ENCODE measurements around the gene REV1. TPM values are rescaled to one million over a fixed set of nuclear protein-coding genes. Genes with fewer than 3 reads are reported as not detected.

REV1 gene
- polyA plus RNA-seq, 1 donor, result 85.5 TPM

DNA sequence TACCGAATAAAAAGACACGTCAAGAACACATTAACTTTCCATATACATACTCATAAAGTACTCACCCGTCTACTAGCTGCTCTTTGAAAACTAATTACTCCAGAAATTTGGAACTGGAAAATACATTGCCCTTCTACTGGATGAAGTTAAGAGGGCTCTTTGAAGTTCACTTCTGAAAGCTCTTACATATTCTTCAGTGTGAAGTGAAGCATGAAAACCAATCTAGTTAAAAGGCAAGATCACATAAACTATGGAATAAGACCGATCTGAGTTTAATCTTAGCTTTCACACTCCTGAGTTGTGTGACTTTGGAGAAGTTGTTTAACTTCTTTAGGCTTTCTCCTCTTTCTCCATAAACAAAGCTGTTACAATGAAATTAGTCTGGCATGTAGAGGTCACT lies 38.5 kb downstream of the REV1 start:
- peak; percentile 14 for DNase-seq

DNA sequence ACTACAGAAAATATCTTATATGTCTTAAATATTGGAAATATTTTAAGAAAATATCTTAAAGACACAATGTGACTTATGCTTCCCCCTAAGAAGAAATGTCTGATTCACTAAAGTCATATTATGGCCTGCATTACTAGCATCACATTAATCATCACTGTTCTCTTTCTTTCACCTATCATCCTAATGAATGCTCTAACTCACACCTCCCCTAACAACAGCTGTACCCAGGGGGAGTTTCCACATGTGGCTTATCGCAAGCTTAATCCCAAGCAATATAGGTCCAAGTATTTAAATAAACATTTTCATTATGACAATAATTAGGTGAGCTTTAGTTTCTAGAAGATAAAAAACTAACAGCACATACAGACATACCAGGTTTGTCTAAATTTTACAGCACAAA lies 39.6 kb downstream of the REV1 start:
- DNase-seq, result no peak

DNA sequence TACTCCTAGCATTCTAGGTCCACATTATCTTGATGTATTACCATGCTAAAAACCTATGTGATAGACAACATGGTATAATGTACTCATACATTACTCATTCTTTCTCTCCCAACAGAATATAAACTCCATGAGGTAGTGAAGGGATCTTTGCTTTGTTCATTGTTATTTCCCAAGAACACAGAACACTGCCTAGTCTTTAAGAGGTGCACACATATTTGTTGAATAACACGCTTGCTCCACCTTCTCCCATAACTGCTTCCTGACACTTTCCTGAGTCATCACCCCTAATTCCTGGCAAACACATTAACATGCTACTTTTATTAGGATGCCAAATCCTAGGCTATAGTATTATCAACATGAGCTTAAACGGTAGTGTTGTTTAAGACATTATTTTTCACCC lies 41.3 kb downstream of the REV1 start:
- no peak for DNase-seq

DNA sequence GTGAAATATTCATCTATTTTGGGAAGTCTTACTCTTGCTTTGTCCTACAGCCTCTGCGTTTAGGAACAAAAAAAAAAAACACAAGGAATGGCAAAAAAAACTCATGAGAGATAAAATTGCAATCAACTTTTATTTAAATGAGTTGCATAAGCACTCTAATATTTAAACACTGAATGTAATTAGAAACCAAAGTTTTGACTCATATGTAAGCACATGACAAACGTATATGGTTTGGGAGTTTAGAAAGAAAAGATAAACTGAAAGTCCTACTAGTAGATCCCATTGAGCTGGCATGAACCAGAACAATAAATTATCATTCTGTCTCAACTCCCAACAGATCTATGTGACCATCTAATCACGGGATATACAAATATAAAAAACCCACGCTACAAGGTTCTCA lies 44.8 kb downstream of the REV1 start:
- DNase-seq, result no peak

DNA sequence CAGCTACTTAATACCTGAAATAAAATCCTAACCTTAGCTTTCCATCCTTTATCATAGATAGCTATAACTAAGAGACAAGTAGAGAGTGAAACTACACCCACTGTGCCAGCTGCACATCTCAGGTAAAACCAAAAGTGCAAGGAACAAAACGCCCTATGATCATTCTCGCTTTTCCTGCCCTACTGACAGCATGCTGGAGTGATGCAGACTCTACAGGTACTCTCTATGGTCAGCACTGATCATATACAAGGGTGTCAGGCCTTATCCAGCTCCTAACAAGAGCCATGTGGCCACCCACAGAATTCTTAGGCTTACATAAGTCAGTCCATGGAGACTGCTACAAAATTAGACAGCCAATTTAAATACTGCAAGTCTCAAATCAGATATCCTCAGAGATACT lies 45.6 kb downstream of the REV1 start:
- DNase-seq, result no peak

DNA sequence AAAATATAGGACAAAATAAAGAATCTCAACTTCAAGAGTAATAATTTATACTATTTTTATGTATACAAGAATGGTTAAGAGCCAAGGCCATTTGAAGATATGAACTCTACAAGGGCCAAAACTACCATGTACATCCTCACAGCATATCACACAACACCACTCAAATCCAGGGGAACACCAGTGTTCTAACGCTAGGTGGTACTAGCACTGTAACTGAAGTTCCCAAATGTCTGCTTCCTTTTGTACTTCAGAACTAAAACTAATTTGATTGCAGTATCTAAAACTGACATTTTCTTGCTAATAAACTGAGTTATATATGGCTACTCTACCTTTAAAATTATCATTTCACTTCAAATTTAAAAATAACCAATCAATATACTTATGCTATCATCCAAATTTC lies 47.0 kb downstream of the REV1 start:
- DNase-seq, result no peak

DNA sequence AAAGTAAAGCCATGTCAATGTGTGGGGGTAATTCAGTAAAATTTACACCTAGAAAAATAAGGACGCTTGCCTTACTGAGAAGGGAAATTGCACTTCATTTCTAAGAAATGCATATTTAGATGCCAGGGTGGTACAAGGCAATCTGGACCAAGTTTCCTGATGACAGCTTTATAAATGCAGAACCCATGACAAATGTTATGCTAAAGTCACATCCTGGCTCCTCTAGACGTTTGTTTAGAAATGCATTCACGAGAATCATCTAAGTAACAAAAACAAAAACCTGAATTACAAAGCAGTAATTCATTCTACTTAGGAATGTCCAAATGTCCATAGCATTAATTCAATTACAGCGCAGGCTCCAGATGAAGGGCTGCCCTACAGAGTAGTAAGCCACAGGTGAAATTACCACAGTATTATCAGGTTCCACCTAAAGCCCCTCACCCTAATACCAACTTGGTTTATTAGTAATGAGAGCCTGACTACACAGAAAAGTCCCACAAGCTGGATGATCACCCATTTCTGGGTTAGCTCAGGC lies 49.8 kb downstream of the REV1 start:
- no peak for DNase-seq

DNA sequence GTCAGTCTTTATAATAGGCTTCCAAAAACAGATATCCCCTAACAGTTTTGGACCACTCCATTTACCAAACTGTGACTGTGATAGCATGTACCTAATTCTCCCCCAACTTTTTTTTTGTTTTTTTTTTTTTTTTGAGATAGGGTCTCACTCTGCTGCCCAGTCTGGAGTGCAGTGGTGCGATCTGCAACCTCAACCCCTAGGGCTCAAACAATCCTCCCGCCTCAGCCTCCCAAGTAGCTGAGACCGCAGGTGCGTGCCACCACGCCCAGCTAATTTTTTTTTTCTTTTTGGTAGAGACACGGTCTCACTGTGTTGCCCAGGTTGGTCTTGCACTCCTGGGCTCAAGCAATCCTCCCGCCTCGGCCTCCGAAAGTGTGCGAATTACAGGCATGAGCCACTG lies 52.9 kb downstream of the REV1 start:
- no peak for DNase-seq

DNA sequence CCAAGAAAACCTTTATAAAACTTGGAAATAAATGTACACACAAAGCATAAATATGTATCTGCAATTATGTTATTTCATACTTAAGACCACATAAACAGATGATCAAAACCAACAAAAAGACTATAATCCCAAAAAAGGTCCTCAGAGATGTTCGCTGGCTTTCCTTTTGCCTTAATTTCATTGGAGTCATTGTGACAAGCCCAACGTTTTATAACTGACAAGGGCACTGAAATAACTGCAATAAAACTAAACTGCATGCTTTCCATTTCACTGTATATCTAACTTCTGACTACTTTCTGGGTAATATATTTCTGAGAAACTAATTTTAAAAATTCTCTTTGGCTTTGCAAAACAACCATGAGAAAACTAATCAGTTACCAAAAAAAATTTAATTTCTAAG lies 56.5 kb downstream of the REV1 start:
- no peak for DNase-seq

DNA sequence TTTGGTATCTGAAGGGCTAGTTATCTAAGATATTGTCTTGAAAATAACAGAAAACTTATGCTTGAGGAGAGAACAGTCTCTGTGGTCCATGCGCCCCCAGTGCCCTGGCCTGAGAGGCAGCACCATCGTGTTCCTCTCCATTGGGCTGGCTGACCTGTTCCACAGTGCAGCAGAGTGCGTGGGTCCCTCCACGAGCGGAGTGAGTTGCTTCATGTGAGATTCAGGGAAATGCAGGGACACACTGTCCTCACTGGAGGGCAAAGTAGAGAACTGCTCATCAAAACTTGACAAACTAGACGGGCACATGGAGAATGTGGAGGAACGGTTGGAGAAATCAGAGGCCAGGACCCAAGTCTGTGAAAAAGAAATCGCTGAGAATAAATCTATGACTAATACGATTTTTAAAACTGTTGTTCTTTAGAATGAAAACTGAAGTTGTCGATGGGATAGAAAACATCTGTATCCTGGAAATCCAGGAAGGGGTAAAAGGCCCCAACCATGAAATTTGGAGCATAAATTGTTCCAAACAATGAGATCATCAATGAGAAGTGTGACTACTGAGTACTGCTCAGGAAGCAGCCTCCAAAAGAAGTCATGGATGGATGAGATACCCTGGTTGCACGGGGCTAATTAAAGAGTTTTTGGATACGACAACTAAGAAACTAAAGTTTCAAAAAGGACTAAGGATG lies 58.1 kb downstream of the REV1 start:
- DNase-seq, result no peak

DNA sequence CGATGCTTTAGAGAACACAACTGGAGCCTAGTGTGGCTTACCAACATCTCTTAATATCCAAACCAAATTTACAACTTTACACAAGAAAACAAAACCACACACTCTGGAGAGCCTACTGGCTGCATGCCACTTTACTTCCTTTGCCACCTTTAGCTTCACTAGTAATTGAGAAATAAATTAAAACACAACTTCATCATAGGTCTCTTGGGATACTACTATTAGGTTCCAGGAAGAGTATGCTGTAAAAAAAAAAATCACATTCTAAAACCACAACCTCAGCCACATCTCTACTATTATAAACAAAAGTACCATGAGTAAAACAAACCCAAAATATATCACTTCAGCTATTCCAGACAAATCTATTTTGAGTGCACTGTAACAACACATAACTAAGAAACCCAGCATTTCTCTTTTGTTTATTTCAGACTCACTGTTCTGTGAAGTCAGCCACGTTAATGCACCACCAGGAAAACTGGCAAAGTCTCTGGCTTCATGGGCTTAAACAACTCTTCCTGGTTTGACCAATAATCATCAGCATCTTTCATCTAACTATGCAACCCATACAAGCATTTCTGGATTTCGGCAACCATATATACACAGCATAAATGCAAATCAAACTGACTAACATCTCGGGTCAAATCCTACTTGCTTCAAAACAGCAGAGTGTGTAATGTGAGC lies 59.1 kb downstream of the REV1 start:
- no peak for DNase-seq

DNA sequence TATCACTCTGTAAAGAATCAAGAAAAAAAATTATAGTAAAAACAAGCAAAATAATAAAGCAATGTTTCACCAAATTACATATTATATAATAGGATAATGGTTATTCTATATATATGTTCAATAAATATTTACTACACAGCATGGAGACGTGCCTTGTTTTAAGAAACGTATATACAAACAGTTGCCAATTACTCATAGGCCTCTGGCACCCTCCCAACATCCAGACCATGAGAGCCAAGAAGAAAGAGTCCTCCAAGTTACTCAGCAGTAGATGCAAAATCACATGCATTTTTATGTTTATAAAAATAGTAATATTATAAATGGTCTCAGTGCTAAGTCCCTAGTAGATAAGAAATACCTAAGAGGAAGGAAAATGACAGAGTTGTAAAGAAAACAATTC lies 64.8 kb downstream of the REV1 start:
- no peak for DNase-seq

DNA sequence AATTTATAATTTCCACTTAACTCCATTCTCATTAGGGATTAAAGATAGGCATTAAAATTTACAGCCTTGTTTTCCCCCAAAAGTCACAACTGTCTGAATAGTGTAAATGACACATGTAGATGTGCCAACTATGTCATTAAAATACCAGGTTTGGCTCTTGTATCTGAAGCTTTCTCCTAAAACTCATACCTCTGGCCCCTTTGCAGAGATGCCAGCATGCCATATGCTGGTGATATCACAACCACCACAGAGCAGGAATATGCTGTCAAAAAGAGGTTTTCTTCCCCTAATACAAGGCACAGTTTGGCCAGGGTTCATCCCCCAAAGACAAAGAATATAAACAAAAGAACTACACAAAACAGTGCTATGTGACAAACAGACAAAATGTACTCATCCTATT lies 65.4 kb downstream of the REV1 start:
- DNase-seq, result no peak

DNA sequence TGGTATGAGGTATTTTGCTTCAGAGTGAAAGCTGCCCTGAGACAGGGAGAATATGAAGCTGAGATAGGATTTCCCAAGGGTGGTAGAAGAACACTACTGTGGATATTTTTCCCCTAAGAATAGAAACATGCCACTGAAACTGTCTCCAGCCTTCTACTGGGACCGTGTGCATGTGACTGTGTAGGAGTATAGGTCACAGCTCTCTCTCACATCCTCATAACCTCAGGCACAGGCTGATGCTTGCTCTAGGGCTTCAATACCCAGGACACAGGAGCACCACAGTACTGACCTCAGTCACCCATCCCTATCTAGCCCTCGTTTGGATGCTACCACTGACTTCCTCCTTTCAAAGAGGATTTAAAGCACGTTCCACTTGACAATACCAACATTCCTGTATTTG lies 67.2 kb downstream of the REV1 start:
- DNase-seq, result no peak

DNA sequence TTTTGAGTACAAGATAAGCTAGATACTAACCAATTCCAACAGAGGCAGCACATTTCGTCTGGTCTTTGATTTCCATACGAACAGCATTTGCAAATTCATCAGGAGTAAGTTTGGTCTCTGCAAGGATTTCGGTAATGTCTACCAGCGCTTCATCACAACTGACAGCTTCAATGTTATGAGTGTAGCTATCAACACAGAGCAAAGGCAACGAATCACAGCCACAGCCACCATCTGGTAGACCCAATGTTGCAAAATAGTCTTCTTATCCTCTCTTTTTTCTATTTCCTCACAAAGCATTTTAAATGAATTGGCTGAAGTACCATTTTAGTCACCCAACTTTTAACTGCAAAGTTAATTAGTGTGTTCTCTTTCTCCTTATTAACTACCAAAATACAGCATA lies 68.3 kb downstream of the REV1 start:
- no peak for DNase-seq

DNA sequence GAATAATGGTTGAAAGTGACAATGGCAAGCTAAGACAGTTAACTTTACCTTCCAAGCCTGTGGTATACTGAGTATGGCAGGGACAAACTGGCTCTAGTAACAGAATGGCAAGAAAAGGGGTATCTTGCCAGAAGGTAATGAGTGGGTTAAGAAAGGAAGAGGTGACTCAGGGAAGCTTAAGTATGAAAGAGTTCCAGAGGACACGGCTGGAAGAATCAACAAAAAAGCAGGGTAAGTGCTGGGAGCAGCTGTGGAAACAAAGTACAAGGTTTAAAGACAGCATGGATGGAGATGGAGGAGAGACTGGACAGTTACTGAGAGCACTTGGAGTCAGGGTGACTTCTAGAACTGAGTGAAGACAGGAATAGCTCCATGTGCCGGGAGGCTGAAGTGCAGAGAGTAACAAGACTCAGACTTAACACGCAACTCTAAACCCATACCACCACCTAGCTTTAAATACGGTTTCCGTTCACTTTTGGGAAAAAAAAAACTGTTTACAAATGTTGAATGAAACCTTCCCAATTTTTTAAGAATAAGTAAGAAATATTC lies 69.0 kb downstream of the REV1 start:
- no peak for DNase-seq

DNA sequence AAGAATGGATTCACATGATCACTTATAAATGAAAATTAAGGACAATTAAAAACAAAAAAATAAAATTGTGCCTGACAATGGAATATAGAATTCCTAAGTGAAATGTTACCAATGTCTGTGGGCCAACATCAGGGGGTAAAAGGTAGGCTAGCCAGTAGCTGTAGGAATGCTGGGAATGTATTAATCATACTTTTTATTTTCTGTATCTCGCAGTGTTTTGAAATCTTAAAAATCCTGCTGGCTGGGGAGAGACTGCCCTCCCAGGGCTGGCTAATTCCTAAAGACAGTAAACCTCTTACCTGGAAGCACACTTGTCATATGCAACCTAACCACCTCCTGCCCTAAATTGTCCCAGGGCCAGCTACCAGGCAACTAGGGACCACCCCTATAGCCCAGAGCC lies 69.8 kb downstream of the REV1 start:
- DNase-seq, result no peak

DNA sequence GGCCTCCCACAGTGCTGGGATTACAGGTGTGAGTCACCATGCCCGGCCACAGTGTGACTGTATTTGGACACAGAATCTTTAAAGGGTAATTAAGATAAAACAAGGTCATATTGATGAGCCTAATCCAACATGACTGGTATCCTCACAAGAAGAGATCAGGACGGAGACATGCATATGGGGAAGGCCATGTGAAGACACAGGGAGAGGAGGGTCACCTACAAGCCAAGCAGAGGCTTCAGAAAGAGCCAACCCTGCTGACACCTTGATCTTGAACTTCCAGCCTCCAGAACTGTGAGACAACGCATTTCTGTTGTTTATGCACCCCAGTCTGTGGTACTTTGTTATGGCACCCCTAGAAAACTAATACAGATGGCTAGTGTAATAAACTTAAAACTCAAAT lies 72.4 kb downstream of the REV1 start:
- no peak for DNase-seq

DNA sequence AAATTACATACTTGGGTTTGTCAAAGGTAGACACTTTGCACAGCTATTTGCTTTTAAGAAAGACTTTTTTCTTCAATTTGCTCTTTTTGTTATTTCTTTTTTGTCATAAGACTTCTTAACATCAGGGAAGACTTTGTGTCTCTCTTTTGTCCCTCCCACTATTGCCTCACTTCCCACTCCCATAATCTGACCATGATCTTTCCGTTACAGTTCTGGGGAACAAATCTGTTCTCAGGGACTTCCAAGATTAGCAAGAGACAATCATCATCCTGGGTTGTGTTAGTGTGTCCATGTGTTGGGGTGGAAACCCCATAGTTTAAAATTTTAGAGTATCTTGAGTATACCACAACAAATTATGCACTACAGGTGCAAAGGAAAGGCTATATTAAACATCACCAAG lies 75.3 kb downstream of the REV1 start:
- no peak for DNase-seq

DNA sequence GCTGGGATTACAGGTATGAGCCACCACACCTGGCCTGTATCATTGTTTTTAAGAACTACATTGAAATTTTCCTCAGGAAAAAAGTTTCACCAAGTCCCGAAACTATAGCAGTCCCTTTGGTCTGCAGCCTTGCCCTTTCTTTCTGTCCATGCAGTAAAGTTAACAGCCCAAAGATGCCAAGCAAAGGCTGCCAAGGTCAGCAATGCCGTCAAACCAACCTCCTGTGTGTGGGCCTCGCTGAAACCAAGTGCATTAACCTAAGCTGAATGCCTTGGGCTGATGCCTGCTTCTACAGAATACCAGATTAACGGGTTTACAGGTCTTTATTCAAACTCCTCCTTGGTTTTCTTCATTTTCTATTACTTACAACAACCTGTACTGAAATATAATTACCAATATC lies 79.5 kb downstream of the REV1 start:
- no peak for DNase-seq

DNA sequence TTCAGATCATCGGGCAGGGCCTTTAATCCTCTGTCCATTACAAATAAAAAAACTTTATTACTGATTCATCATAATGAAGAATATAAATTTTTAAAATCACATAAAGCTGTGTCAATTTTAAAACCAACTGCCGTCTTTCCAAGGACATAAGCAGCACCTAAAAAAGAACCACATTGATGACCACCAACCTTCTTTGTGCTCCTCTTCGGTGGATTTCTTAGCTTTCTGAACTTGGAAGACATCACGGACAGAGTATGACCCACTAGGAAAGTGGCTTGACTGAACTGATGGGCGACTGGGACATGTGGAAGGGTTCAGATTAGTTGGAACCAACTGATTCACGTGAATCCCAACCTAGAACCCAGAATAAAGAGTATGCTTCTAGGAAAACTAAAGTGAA lies 83.7 kb downstream of the REV1 start:
- DNase-seq, result no peak

DNA sequence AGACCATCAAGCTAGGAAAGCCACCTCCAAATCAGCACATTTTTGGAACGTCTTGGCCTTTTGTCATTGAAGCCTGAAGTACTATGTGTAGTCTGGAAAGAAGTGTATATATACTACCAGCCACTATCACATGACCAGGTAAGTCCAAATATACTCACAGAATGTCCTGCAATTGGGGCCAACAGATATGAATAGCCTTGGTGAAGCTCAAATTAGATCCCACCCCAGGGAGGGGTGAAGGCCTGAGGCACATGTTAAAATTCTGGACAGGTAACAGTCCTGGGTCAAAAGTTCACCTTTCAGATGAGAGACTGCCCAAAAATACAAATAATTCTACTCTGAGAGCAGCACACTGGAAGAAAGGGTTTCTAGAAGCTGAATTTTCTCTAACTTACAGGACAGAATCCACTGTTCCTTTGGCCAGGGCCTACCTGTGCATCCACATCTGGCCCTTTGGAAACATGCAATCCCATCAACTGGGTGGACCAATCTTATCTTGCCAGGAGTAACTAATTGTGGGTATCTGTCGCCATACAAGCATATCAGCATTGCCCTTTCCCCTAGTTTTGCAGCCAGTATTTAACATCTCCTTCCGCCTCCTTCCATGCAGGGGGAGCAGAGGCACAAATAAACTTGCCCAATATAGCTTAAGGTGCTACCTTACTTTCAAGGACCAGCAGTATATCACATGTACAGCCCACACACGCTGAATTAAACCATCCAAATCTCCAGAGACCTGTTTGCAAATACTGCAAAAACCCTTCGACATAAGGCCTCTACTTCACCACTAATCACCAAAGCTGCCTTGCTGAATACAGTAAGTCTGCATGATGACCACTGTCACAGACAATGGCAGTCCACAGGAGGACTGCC lies 84.8 kb downstream of the REV1 start:
- no peak for DNase-seq
